H9 (cell line): ENCODE measurements around the gene NTRK3. TPM values are rescaled to one million over a fixed set of nuclear protein-coding genes. Genes with fewer than 3 reads are reported as not detected.

Source experiments
- DNase-seq: peaks from one replicate; pipeline ENCODE4 v3.0.0-alpha.2; 2017
- H2AFZ ChIP-seq: one replicate; pipeline ENCODE4 v1.6.1; 2013; ENCODE audit warnings: mild to moderate bottlenecking, low read length, control low read depth, moderate library complexity
- H2AK5ac ChIP-seq: 2 replicates; pipeline ENCODE4 v1.6.1; 2013; ENCODE audit warnings: low read length, control low read depth, mixed read lengths; ENCODE audit not compliant: insufficient read length
- H2BK120ac ChIP-seq: one replicate; pipeline ENCODE4 v1.6.1; 2013; ENCODE audit warnings: low read depth, mild to moderate bottlenecking, low read length, control low read depth, inconsistent platforms; ENCODE audit not compliant: poor library complexity, severe bottlenecking
- H2BK12ac ChIP-seq: 2 replicates; pipeline ENCODE4 v1.6.1; 2013; ENCODE audit warnings: low read length, control low read depth, mixed read lengths, low read depth; ENCODE audit not compliant: insufficient read length
- H2BK15ac ChIP-seq: 2 replicates; pipeline ENCODE4 v1.6.1; 2013; ENCODE audit warnings: low read depth, low read length, control low read depth
- H2BK20ac ChIP-seq: one replicate; pipeline ENCODE4 v1.6.1; 2013; ENCODE audit warnings: low read depth, mild to moderate bottlenecking, low read length, control low read depth, inconsistent platforms; ENCODE audit not compliant: poor library complexity, severe bottlenecking
- H2BK5ac ChIP-seq: 2 replicates; pipeline ENCODE4 v1.6.1; 2013; ENCODE audit warnings: low read length, control low read depth, mixed read lengths; ENCODE audit not compliant: insufficient read length
- H3K14ac ChIP-seq: 2 replicates; pipeline ENCODE4 v1.6.1; 2013; ENCODE audit warnings: low read length, control low read depth; ENCODE audit not compliant: insufficient read depth
- H3K18ac ChIP-seq: 2 replicates; pipeline ENCODE4 v1.6.1; 2013; ENCODE audit warnings: low read depth, mild to moderate bottlenecking, mixed read lengths, low read length, control low read depth; ENCODE audit not compliant: insufficient read length
- H3K23ac ChIP-seq: 2 replicates; pipeline ENCODE4 v1.6.1; 2013; ENCODE audit warnings: low read length, control low read depth, mixed read lengths, low read depth; ENCODE audit not compliant: insufficient read length
- H3K23me2 ChIP-seq: 2 replicates; pipeline ENCODE4 v1.6.1; 2013; ENCODE audit warnings: low read depth, mild to moderate bottlenecking, mixed read lengths, low read length, control low read depth; ENCODE audit not compliant: insufficient read length, poor library complexity, severe bottlenecking
- H3K27ac ChIP-seq: 2 replicates; pipeline ENCODE4 v1.5.1; 2013; ENCODE audit warnings: low read length, control low read depth, mixed read lengths, low read depth; ENCODE audit not compliant: insufficient read length
- H3K27me3 ChIP-seq: 2 replicates; pipeline ENCODE4 v1.6.1; 2013; ENCODE audit warnings: low read length, control low read depth, inconsistent platforms; ENCODE audit not compliant: insufficient read depth
- H3K4ac ChIP-seq: 2 replicates; pipeline ENCODE4 v1.6.1; 2013; ENCODE audit warnings: low read depth, mild to moderate bottlenecking, control low read depth, inconsistent platforms, low read length, moderate library complexity
- H3K4me1 ChIP-seq: 2 replicates; pipeline ENCODE4 v1.6.1; 2013; ENCODE audit warnings: low read length, control low read depth, inconsistent platforms; ENCODE audit not compliant: insufficient read depth
- H3K4me2 ChIP-seq: 2 replicates; pipeline ENCODE4 v1.6.1; 2013; ENCODE audit warnings: low read length, control low read depth, mixed read lengths; ENCODE audit not compliant: insufficient read length, insufficient read depth
- H3K56ac ChIP-seq: 2 replicates; pipeline ENCODE4 v1.6.1; 2013; ENCODE audit warnings: low read depth, mild to moderate bottlenecking, mixed read lengths, low read length, control low read depth; ENCODE audit not compliant: insufficient read length
- H3K79me1 ChIP-seq: 2 replicates; pipeline ENCODE4 v1.6.1; 2013; ENCODE audit warnings: low read depth, mild to moderate bottlenecking, moderate library complexity, low read length, control low read depth, inconsistent platforms; ENCODE audit not compliant: insufficient read depth, poor library complexity, severe bottlenecking
- H3K79me2 ChIP-seq: 2 replicates; pipeline ENCODE4 v1.6.1; 2013; ENCODE audit warnings: low read length, control low read depth, inconsistent platforms; ENCODE audit not compliant: insufficient read depth
- H3K9ac ChIP-seq: 2 replicates; pipeline ENCODE4 v1.6.1; 2013; ENCODE audit warnings: low read length, control low read depth, mixed read lengths; ENCODE audit not compliant: insufficient read length; ENCODE audit errors: extremely low read depth
- H3K9me3 ChIP-seq: one replicate; pipeline ENCODE4 v1.6.1; 2013; ENCODE audit warnings: low read depth, low read length, inconsistent platforms; ENCODE audit not compliant: control insufficient read depth
- H3T11ph ChIP-seq: one replicate; pipeline ENCODE4 v1.6.1; 2013; ENCODE audit warnings: mild to moderate bottlenecking, low read length, control low read depth, inconsistent platforms
- H4K20me1 ChIP-seq: one replicate; pipeline ENCODE4 v1.6.1; 2013; ENCODE audit not compliant: control insufficient read depth, insufficient read length, insufficient read depth
- H4K5ac ChIP-seq: 2 replicates; pipeline ENCODE4 v1.6.1; 2013; ENCODE audit warnings: low read depth, mild to moderate bottlenecking, mixed read lengths, low read length, control low read depth; ENCODE audit not compliant: insufficient read length
- H4K8ac ChIP-seq: replicated peaks from 2 replicates; pipeline ENCODE4 v1.6.1; 2013; ENCODE audit warnings: low read length, control low read depth, mixed read lengths, low read depth; ENCODE audit not compliant: insufficient read length
- H4K91ac ChIP-seq: 2 replicates; pipeline ENCODE4 v1.6.1; 2013; ENCODE audit warnings: low read depth, mild to moderate bottlenecking, moderate library complexity, mixed read lengths, low read length, control low read depth; ENCODE audit not compliant: insufficient read length
- H3K27ac Mint-ChIP-seq, 3 experiments: 2 replicates in 2 of 3; 3 replicates in 1 of 3; pipeline ENCODE4 v1.8.0; 2020 to 2021; ENCODE audit warnings: mixed read lengths in 3 of 3, mild to moderate bottlenecking in 1 of 3, moderate library complexity in 1 of 3
- H3K27me3 Mint-ChIP-seq: 2 replicates; pipeline ENCODE4 v1.8.0; 2021; ENCODE audit warnings: low read depth, mild to moderate bottlenecking, moderate library complexity, mixed read lengths
- H3K36me3 Mint-ChIP-seq, 3 experiments: 2 replicates in 2 of 3; 3 replicates in 1 of 3; pipeline ENCODE4 v1.8.0; 2020 to 2021; ENCODE audit warnings: low read depth in 3 of 3, mixed read lengths in 3 of 3; ENCODE audit not compliant: insufficient read depth in 1 of 3
- H3K4me1 Mint-ChIP-seq, 2 experiments: 2 replicates each; pipeline ENCODE4 v1.8.0; 2020; ENCODE audit warnings: mixed read lengths in 2 of 2
- H3K4me3 Mint-ChIP-seq, 2 experiments: 2 replicates in 1 of 2; 3 replicates in 1 of 2; pipeline ENCODE4 v1.8.0; 2020 to 2021; ENCODE audit warnings: mild to moderate bottlenecking in 2 of 2, mixed read lengths in 2 of 2, moderate library complexity in 1 of 2
- H3K9me3 Mint-ChIP-seq, 2 experiments: 2 replicates in 1 of 2; 3 replicates in 1 of 2; pipeline ENCODE4 v1.8.0; 2020; ENCODE audit warnings: mild to moderate bottlenecking in 2 of 2, mixed read lengths in 2 of 2, moderate library complexity in 1 of 2
- WGBS: extraction: QIAGEN DNeasy Blood & Tissue Kit; methylation state at CpG from one replicate; pipeline ENCODE4 v1.1.7; 2013; ENCODE audit warnings: missing lambda C conversion rate, low lambda C conversion rate, mixed read lengths; ENCODE audit not compliant: insufficient read length; ENCODE audit errors: extremely low coverage; 5-methylcytosine and 5-hydroxymethylcytosine counted together
- total RNA-seq: library from RNA; stranded (reverse); gene quantifications from 2 replicates; pipeline ENCODE4 v1.2.1, GENCODE V29; 2021
- TF ChIP-seq, protein P1 (sequence below): fragments of 200-600 bp; sonication (generic); conservative IDR thresholded peaks from 3 replicates; pipeline ENCODE4 v1.8.0; 2021; ENCODE audit warnings: antibody characterized with exemption, mild to moderate bottlenecking

Gene NTRK3
- total RNA-seq, 1 experiment from 2014 or later = 2.5 TPM

DNA sequence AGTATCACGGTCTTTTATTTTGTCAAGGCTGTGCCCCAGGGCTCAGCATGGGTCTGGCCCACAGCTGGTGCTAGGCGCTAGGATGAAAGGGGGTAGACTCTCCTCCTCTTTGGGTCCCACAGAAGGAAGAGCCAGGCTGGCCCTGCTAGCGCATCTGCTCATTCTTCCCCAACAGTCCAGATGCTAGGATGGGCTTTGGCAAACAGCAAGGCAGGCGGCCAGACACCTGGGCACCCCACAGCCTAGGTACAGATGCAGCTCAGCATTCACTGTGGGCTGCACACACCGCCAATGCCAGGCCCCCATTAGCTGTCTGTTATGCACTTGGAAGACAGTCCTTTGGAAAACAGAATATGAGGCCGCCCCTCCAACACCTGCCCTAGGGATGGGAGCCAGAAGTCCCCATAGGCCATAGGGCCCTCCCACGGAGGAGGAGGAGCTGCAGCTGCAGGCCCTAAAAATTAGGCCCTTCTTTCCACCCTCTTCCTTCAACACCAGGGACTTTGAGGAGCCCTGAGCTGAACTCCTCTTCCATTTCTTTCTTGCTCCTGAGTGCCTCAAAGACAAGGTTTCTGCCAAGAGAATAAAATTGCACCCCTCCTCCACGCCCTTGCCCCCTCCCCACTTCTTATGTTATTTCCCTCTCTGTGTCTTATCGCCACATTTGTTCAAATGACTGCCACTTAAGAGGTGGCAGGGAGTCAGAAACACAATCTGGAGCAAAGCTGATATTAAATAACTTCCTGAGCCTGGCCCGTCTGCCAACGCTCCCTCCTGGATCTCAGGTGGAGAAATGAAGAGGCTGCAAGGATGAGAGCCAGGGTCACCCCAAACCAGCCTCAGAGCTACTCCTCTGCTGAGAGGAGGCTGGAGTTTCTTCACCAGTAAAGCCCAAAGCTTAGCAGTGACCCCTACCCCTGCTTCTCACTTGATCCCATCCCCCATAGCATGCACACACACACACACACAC is 13.7 kb downstream of the NTRK3 start:
- no peak overlapping the region for H3K18ac ChIP-seq
- peaks cover 16 to 26% of the 10 kb centered on the region in 2 experiments for H3K4me1 Mint-ChIP-seq
- H3K79me1 ChIP-seq = no peaks in the 10 kb centered on the region
- no CpG with 5 or more reads among the region's 11 CpGs for WGBS
- no peaks in the 10 kb centered on the region for H3K27me3 ChIP-seq
- H3K9ac ChIP-seq = no peak overlapping the region
- no peaks in the 10 kb centered on the region for H4K20me1 ChIP-seq
- H3K14ac ChIP-seq = no peak overlapping the region
- no peak overlapping the region for H3K4ac ChIP-seq
- H3K79me2 ChIP-seq = no peaks in the 10 kb centered on the region
- H2BK12ac ChIP-seq = no peak overlapping the region
- no peak overlapping the region for H3K4me3 Mint-ChIP-seq
- H3K56ac ChIP-seq = no peak overlapping the region
- H3K23me2 ChIP-seq = peaks cover 4% of the 10 kb centered on the region
- TF ChIP-seq, protein P1, sequence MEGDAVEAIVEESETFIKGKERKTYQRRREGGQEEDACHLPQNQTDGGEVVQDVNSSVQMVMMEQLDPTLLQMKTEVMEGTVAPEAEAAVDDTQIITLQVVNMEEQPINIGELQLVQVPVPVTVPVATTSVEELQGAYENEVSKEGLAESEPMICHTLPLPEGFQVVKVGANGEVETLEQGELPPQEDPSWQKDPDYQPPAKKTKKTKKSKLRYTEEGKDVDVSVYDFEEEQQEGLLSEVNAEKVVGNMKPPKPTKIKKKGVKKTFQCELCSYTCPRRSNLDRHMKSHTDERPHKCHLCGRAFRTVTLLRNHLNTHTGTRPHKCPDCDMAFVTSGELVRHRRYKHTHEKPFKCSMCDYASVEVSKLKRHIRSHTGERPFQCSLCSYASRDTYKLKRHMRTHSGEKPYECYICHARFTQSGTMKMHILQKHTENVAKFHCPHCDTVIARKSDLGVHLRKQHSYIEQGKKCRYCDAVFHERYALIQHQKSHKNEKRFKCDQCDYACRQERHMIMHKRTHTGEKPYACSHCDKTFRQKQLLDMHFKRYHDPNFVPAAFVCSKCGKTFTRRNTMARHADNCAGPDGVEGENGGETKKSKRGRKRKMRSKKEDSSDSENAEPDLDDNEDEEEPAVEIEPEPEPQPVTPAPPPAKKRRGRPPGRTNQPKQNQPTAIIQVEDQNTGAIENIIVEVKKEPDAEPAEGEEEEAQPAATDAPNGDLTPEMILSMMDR = no peak
- DNase-seq = no peak
- peak overlapping the region in 1 of 3 experiments; percentile 68; a peak in 1 of 7 replicates for H3K27ac Mint-ChIP-seq
- H3K36me3 Mint-ChIP-seq = peaks cover 0 to 6% (median 0%) of the 10 kb centered on the region in 3 experiments; a peak in 2 of 7 replicates
- H3K9me3 ChIP-seq = no peaks in the 10 kb centered on the region
- H2BK120ac ChIP-seq = no peak overlapping the region
- no peak overlapping the region for H2BK5ac ChIP-seq
- no peak overlapping the region for H4K91ac ChIP-seq
- H3K23ac ChIP-seq = no peak overlapping the region
- H2BK20ac ChIP-seq = no peak overlapping the region
- H2AK5ac ChIP-seq = no peak overlapping the region
- H4K5ac ChIP-seq = no peak overlapping the region
- no peak overlapping the region for H2AFZ ChIP-seq
- H3T11ph ChIP-seq = no peak overlapping the region
- no peak overlapping the region for H3K4me2 ChIP-seq
- H2BK15ac ChIP-seq = no peak overlapping the region
- H3K4me1 ChIP-seq = no peaks in the 10 kb centered on the region
- no peak overlapping the region for H4K8ac ChIP-seq
- peaks cover 0 to 2% of the 10 kb centered on the region in 2 experiments; a peak in 2 of 5 replicates for H3K9me3 Mint-ChIP-seq
- H3K27ac ChIP-seq = no peak overlapping the region
- peaks cover 29% of the 10 kb centered on the region for H3K27me3 Mint-ChIP-seq
